KOPT-K1 (cell line): Measurements from ENCODE around the gene TMEM204.

Source experiments
- H3K27ac ChIP-seq: fragments of 200-600 bp; sonication (generic); 2 replicates; pipeline ENCODE4 v1.5.1; 2016; ENCODE audit warnings: antibody characterized with exemption, mild to moderate bottlenecking, low read depth, low read length; ENCODE audit not compliant: poor library complexity, severe bottlenecking
- H3K36me3 ChIP-seq: fragments of 200-600 bp; sonication (generic); 2 replicates; pipeline ENCODE4 v1.5.1; 2017; ENCODE audit warnings: antibody characterized with exemption, mild to moderate bottlenecking, low read length, moderate library complexity; ENCODE audit not compliant: insufficient read depth
- H3K9me3 ChIP-seq: fragments of 200-600 bp; sonication (generic); 2 replicates; pipeline ENCODE4 v1.5.1; 2017; ENCODE audit warnings: antibody characterized with exemption, low read length, mild to moderate bottlenecking; ENCODE audit not compliant: insufficient read depth, poor library complexity, severe bottlenecking

TMEM204 gene

DNA sequence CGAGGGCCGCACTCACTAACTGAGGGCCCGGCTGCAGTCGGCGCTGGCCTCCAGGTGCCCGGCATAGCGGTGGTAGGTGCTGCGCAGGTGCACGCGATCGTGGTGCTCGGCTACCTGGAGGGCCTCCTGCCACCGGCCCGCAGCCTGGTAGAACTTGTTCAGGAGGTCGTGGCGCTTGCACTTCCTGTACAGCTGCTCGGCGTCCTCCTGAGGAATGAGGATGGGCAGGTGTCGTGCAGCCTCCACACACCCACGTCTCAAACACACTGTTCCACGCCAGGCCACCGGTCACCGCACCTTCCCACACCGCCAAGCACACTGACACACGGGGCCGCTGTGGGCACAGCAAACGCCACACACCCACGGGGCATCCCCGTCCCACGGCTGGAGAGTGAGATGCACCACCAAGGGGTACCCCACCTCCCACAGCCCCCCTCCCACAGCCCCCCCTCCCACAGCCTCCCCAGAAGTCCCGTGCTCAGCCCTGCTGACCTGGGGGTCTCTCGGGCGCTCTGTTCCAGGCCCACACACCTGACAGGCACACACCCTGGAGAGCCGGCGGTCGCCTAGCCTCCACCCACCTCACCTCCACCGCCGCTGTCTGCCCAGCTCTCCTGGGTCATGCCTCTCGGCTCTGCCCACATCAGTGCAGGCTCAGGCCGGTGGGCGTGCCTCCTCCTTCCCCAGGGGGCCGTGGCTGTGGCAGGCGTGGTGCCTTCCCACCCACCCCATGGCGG, 7.4 kb upstream of the TMEM204 start:
- Histone ChIP-seq H3K9me3 (no peaks in the 10 kb centered on the region), H3K27ac (no peak overlapping the region), H3K36me3 (no peaks in the 10 kb centered on the region)

DNA sequence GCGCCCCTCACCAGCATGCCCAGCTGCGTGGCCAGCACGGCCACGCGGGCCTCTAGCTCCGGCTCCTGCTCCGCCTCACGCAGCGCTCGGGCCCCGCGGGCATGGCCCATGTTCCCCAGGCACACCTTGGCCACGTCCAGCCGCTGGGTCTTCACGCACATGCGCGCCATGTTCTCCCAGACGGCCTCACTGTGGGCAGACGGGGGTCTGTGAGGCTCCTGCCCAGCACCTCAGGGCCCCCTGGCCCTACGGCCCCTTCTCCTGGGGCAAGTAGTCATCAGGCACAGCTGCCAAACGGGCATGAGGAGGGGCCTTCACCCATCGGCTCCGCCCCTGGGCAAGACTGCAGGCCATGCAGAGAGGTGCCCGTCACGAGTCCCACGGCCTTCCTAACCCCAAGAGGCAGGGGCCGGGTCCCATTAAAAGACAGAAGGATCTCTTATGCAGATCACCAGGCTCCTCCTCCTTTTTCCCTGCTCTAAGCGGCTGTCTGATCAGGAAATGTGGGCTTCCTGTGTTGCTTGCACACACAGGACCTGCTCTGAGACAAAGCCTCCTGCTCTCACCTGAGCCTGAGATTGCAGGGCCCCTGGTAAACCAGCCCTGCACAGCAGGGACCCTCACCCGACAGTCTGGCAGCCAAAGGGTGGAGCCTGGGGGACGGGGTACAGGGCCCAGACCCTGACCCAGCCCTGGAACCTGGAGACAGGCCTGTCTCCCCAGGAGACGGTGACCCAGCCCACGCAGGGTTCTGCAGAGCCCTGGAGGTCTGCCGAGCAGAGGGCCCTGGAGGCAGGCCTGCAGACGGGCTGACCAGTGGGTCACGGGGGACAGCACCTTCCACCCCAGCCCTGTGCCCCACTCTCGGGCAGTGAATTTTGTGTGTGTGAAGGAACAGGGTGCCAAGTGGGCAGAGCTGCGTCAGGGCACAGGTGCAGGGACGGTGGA, 6.6 kb upstream of the TMEM204 start:
- no peaks in the 10 kb centered on the region for H3K9me3 ChIP-seq
- H3K27ac ChIP-seq, result peak overlapping the region; percentile 34
- H3K36me3 ChIP-seq, result no peaks in the 10 kb centered on the region

- Histone ChIP-seq H3K9me3 (no peaks in the 10 kb centered on the region), H3K27ac (no peak overlapping the region), H3K36me3 (no peaks in the 10 kb centered on the region)
Observed at GRCh38 chr16:1527836-1528811, 5.3 kb upstream of the TMEM204 start.

DNA sequence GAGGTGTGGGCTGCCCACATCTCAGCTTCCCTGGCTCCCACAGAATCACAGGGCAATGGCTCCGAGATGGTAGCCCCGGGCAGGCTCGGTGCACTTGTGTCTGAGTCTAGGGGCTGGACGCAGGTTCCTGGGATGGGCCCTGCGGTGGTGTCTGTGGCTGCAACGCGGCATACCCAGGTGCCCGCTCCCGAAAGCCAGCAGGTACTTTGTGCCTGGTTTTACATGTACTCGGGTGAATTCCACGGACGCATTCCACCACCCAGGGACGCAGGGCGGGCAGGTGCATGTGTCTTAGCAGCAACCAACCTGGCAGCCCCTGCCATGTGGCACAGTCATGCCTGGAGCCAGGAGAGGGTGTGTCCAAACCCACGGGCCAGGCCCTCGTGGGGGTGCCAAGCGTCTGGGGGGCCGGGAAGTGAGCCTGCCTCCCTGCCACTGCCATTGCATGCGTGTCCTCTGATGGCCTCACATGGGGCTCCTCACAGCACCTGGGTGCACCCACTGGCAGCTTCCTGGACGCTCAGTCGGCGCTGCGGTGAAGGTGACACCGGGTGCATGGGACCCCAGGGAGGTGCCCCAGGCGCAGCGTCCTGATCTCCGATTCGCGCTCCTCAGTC, 4.4 kb upstream of the TMEM204 start:
- H3K27ac ChIP-seq, result no peak overlapping the region
- H3K36me3 ChIP-seq, result no peaks in the 10 kb centered on the region
- H3K9me3 ChIP-seq, result no peaks in the 10 kb centered on the region

- Histone ChIP-seq H3K9me3 (no peaks in the 10 kb centered on the region), H3K27ac (no peak overlapping the region), H3K36me3 (no peaks in the 10 kb centered on the region)
Observed at GRCh38 chr16:1530349-1530882, 3.0 kb upstream of the TMEM204 start.

DNA sequence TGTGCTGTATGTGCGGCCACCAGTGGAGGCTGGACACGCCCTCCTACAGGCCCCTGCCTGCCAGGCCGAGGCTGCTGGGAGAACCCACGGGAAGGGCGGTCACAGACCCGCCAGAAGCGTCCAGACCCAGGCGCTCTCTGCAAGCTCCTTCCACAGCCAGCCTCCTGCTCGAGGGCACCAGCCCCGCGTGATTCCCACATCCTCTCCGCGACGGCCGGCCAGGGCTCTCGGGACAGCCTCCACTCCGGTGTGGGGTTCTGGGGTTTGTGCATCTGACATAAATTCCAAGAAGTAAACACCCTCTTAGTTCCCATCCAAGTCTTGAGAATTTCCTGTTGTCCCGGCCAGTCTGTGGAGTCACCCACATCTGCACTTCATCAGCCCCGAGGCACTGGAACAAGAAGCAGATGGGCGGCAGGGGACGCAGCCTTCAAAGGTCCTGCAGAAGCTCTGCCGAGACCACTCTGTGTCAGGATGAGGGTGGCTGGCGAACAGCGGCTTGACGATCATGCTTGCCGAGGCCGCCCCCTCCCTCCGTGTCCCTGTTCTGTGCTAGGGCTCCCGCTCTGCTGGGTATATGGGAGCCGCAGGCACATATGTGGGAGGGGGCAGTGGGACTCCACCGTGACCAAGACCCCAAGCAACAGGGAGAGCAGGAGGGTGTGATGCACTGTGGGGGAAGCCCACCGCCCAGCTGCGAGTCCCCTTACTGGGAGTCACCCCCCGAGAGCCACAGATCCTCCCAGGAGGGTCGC, 2.4 kb upstream of the TMEM204 start:
- Histone ChIP-seq H3K9me3 (no peaks in the 10 kb centered on the region), H3K36me3 (no peaks in the 10 kb centered on the region), H3K27ac (no peak overlapping the region)

GRCh38 chr16:1531638-1531910, 1.9 kb upstream of the TMEM204 start:
- H3K36me3 ChIP-seq, result no peaks in the 10 kb centered on the region
- H3K9me3 ChIP-seq, result no peaks in the 10 kb centered on the region
- no peak overlapping the region for H3K27ac ChIP-seq

DNA sequence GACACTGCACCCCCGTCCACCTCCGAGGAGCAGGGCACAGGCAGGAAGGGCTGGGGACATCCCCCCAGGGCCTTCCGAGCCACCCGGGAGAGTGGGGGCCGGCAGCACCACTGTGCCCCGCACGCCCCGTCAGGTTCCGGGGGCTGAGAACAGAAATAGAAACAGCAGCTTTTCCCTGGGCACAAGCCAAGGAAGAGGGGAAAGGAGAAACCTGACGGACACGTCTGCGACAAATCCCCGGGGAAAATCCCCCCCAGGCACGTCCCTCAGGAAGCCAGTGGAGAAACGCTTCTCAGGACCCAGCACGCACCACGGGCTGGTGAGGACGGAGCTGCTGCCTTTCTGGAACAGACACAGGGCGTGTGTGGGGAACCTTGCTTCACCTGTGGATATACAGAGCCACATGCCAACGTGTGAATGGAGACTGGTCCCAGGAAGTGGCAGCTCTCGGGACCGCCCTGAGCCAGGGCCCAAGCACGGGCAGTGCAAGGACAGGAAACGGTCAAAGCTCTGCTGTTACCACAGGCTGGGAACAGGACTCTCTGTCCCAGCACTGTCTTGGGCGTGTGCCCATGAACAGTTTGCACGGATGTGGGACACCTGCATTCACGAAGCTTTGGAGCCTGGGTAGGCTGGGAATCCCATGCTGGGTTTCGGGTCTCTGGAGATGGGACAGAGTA, 1.2 kb upstream of the TMEM204 start:
- H3K9me3 ChIP-seq, result no peaks in the 10 kb centered on the region
- no peaks in the 10 kb centered on the region for H3K36me3 ChIP-seq
- no peak overlapping the region for H3K27ac ChIP-seq

GRCh38 chr16:1532771-1533170, 695 bp upstream of the TMEM204 start:
- Histone ChIP-seq H3K9me3 (no peaks in the 10 kb centered on the region), H3K27ac (no peak overlapping the region), H3K36me3 (no peaks in the 10 kb centered on the region)

DNA sequence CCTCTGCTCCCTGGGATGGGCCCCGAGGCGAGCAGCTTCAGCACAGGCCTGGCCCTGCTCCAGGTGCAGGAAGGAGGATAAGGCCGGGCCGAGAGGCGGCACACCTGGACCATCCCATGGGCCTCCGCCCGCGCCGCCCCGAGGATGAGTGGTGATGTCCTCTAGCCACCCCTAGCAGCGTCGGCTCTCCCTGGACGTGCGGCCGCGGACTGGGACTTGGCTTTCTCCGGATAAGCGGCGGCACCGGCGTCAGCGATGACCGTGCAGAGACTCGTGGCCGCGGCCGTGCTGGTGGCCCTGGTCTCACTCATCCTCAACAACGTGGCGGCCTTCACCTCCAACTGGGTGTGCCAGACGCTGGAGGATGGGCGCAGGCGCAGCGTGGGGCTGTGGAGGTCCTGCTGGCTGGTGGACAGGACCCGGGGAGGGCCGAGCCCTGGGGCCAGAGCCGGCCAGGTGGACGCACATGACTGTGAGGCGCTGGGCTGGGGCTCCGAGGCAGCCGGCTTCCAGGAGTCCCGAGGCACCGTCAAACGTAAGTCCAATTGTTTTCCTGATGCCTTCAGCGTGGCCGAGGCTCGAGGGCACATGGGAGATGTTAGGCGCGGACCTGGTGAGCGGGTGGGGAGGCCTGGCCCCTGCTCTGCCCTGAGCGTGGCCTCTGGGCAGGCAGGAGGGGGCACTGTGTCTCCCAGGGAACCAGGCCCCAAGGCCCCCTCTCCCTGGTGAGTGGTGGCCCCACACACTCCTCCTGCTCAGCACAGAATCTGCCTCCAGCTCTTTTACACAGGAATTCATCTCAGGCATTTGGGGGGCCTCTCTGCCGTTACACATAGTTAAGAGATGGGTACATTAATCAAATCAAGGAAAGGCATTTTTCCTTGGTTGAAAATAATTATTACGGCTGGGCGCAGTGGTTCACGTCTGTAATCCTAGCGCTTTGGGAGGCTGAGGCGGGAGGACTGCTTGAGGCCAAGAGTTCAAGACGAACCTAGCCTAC, 855 bp downstream of the TMEM204 start:
- Histone ChIP-seq H3K9me3 (no peaks in the 10 kb centered on the region), H3K27ac (no peak overlapping the region), H3K36me3 (no peaks in the 10 kb centered on the region)

GRCh38 chr16:1535391-1536291, 2.2 kb downstream of the TMEM204 start:
- Histone ChIP-seq H3K9me3 (no peaks in the 10 kb centered on the region), H3K36me3 (no peaks in the 10 kb centered on the region), H3K27ac (no peak overlapping the region)

- Histone ChIP-seq H3K9me3 (no peaks in the 10 kb centered on the region), H3K27ac (no peak overlapping the region), H3K36me3 (no peaks in the 10 kb centered on the region)
Observed at GRCh38 chr16:1536601-1537000, 3.1 kb downstream of the TMEM204 start.
